SU-DHL-6 (cell line): ENCODE data around the gene PPIF.

Source experiments
- H2AFZ ChIP-seq: fragments of 200-600 bp; sonication (generic); 2 replicates; pipeline ENCODE4 v1.6.1; 2014; ENCODE audit warnings: low read depth, mild to moderate bottlenecking, moderate library complexity, mixed read lengths, antibody characterized with exemption, low read length; ENCODE audit not compliant: severe bottlenecking
- H3F3A ChIP-seq: fragments of 200-600 bp; shearing (Covaris generic); 2 replicates; pipeline ENCODE4 v1.6.0; 2016; ENCODE audit warnings: antibody characterized with exemption, mild to moderate bottlenecking; ENCODE audit not compliant: insufficient read depth
- H3K27ac ChIP-seq: fragments of 200-600 bp; sonication (generic); 2 replicates; pipeline ENCODE4 v1.5.1; 2016; ENCODE audit warnings: low read depth, mild to moderate bottlenecking, low read length, moderate library complexity, mixed read lengths
- H3K27me3 ChIP-seq: fragments of 200-600 bp; sonication (generic), shearing (Covaris generic); 2 replicates; pipeline ENCODE4 v1.6.0; 2014; ENCODE audit warnings: mild to moderate bottlenecking, low read length
- H3K36me3 ChIP-seq: fragments of 200-600 bp; sonication (generic); 2 replicates; pipeline ENCODE4 v1.6.1; 2014; ENCODE audit warnings: mild to moderate bottlenecking, low read length, mixed read lengths
- H3K4me2 ChIP-seq: fragments of 300-600, 200-600 bp; shearing (Covaris generic), sonication (generic); 2 replicates; pipeline ENCODE4 v1.6.0; 2014; ENCODE audit warnings: low read length, low read depth, mild to moderate bottlenecking; ENCODE audit not compliant: poor library complexity, severe bottlenecking
- H3K4me3 ChIP-seq: fragments of 200-600 bp; sonication (generic); 2 replicates; pipeline ENCODE4 v1.5.1; 2014; ENCODE audit warnings: antibody characterized with exemption, low read length, mild to moderate bottlenecking, mixed read lengths; ENCODE audit not compliant: insufficient read depth, poor library complexity, severe bottlenecking
- H3K79me2 ChIP-seq: fragments of 200-600 bp; sonication (generic); 2 replicates; pipeline ENCODE4 v1.6.1; 2014; ENCODE audit warnings: mild to moderate bottlenecking, low read length, moderate library complexity; ENCODE audit not compliant: insufficient read depth
- H3K9ac ChIP-seq: fragments of 200-600 bp; sonication (generic); 2 replicates; pipeline ENCODE4 v1.7.0; 2014; ENCODE audit warnings: mild to moderate bottlenecking, low read length
- H3K9me2 ChIP-seq: fragments of 200-600 bp; sonication (generic); replicated peaks from 2 replicates; pipeline ENCODE4 v1.6.1; 2014; ENCODE audit warnings: low read length; ENCODE audit not compliant: insufficient read depth
- H3K9me3 ChIP-seq: fragments of 200-600 bp; sonication (generic); 2 replicates; pipeline ENCODE4 v1.6.1; 2014; ENCODE audit warnings: low read length, mixed read lengths; ENCODE audit not compliant: insufficient read depth
- H4K20me1 ChIP-seq: fragments of 200-600 bp; sonication (generic); 2 replicates; pipeline ENCODE4 v1.6.1; 2014; ENCODE audit warnings: low read depth, mild to moderate bottlenecking, antibody characterized with exemption, low read length, moderate library complexity, mixed read lengths
- CTCF ChIP-seq: fragments of 200-600 bp; sonication (generic); IDR thresholded peaks from one replicate; pipeline ENCODE4 v1.5.1; 2017; ENCODE audit warnings: antibody characterized with exemption, mild to moderate bottlenecking, low read length, moderate library complexity; ENCODE audit not compliant: insufficient read depth, poor library complexity, severe bottlenecking
- EZH2phosphoT487 ChIP-seq: fragments of 200-600 bp; sonication (generic), shearing (Covaris generic); conservative IDR thresholded peaks from 2 replicates; pipeline ENCODE4 v1.6.1; 2018; ENCODE audit warnings: mild to moderate bottlenecking, antibody characterized with exemption, low read length, moderate library complexity, mixed read lengths

Gene PPIF

GRCh38 chr10:79314761-79315601 lies 32.3 kb upstream of the PPIF start:
- no peak for TF ChIP-seq EZH2phosphoT487
- no peak for TF ChIP-seq CTCF
- Histone ChIP-seq H3K9me2 (no peaks in the 10 kb centered on the region), H3K36me3 (no peaks in the 10 kb centered on the region), H3K4me2 (no peak overlapping the region), H3K9ac (no peak overlapping the region), H3F3A (no peaks in the 10 kb centered on the region), H2AFZ (no peak overlapping the region), H3K27ac (no peak overlapping the region), H3K9me3 (no peaks in the 10 kb centered on the region), H3K27me3 (no peaks in the 10 kb centered on the region), H4K20me1 (no peaks in the 10 kb centered on the region), H3K4me3 (no peak overlapping the region), H3K79me2 (no peaks in the 10 kb centered on the region)

- no peak overlapping the region for H3K9ac ChIP-seq
- no peak overlapping the region for H3K27ac ChIP-seq
- no peaks in the 10 kb centered on the region for H3K9me2 ChIP-seq
- H3K4me2 ChIP-seq = no peak overlapping the region
- H2AFZ ChIP-seq = no peak overlapping the region
- no peak for TF ChIP-seq EZH2phosphoT487
- TF ChIP-seq CTCF = no peak
- H4K20me1 ChIP-seq = no peaks in the 10 kb centered on the region
- H3K4me3 ChIP-seq = no peak overlapping the region
- H3K79me2 ChIP-seq = no peaks in the 10 kb centered on the region
- H3F3A ChIP-seq = no peaks in the 10 kb centered on the region
- no peaks in the 10 kb centered on the region for H3K36me3 ChIP-seq
- no peaks in the 10 kb centered on the region for H3K27me3 ChIP-seq
- no peaks in the 10 kb centered on the region for H3K9me3 ChIP-seq
These were observed 31.7 kb upstream of the PPIF start for GRCh38 chr10:79315602-79315920.

- no peak overlapping the region for H3K9ac ChIP-seq
- H3F3A ChIP-seq = no peaks in the 10 kb centered on the region
- H4K20me1 ChIP-seq = no peaks in the 10 kb centered on the region
- TF ChIP-seq EZH2phosphoT487 = no peak
- TF ChIP-seq CTCF = no peak
- H3K27ac ChIP-seq = no peak overlapping the region
- no peaks in the 10 kb centered on the region for H3K36me3 ChIP-seq
- peak overlapping the region; percentile 22 for H3K4me2 ChIP-seq
- H3K9me3 ChIP-seq = no peaks in the 10 kb centered on the region
- H2AFZ ChIP-seq = no peak overlapping the region
- no peaks in the 10 kb centered on the region for H3K27me3 ChIP-seq
- H3K9me2 ChIP-seq = no peaks in the 10 kb centered on the region
- no peak overlapping the region for H3K4me3 ChIP-seq
- no peaks in the 10 kb centered on the region for H3K79me2 ChIP-seq
These were observed 30.4 kb upstream of the PPIF start for GRCh38 chr10:79316671-79317431.
